Hepatic stellate cell (primary cell): ENCODE data around the gene GAK.

ENCODE experiments used
- DNase-seq: peaks from one replicate; pipeline ENCODE4 v3.0.0; 2011; ENCODE audit warnings: low spot score

The GAK gene

DNA sequence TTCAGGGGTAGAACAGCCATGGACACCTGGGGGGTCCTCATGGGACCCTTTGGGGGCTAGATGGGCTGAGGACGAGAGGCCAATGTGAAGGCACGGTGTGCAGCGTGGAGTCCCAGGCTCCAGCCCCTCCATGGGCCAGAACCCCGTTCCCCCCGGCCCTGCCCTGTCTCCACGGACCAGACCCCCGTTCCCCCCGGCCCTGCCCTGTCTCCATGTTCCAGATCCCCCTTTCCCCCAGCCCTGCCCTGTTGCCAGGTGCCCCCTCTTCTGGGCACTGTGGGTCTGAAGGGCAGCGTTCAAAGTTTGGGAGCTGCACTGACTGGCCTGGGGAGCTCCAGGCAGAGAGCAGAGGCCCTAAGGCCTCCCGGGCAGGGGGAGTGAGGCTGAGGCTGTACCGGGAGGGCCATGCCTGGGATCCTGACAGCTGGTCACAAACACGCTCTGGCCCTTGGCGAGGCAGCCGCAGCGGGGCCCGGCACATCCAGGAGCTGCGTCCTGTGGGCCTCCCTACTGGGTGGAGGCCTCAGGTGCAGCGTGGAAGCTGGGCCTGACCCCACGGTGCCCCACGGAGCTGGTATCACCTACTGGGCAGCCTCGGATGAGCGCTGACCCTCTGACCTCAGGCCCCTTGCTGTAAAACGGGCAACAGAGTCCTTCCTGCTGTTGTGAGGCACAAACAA, 32.4 kb upstream of the GAK start:
- no peak for DNase-seq

- no peak for DNase-seq
These were observed 31.4 kb upstream of the GAK start for GRCh38 chr4:963276-964225.

DNA sequence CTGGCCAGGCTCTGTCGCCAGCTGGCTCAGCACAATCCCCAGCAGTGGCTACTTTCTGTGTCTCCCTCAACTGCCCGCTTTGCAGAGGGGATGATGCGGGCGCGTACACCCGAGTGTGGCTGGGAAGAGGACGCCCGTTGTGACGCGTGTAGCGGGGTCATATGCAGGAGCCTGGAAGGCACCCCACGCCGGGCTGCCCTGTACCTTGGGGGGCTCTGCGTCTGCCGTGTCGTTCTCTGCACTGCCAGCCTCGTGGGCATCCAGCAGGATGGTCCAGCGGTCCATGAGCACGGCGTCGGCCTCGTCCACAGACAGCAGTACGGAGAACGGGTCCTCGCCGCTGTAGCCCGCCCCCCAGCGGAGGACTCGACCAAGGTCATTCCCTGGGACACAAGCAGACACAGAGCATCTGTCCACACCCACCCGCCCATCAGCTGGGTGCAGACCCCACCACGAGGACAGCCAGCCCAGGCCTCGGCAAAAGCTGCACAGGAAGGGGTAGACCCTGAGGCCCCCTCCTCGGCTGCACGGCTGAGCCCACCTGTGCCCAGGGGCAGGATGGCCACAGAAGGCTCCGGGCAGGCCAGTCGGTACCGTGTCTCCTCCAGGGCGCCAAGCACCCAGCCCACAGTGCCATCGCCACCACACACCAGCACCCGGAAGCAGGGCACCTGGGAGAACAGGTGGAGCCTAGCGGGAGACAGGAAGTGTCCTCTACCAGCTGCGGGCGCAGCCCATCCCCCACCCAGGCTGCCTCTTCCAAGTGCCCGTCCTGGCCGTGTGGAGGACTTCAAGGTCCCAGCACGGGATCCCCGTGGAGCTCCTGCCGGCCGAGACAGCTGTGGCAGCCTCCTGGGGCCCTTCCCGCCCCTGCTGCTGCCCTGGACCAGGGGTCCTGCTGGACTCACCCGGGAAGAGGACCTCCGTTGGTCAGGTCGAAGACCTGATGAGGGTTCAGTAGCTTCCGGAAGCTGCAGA, 30.4 kb upstream of the GAK start:
- DNase-seq: no peak

DNA sequence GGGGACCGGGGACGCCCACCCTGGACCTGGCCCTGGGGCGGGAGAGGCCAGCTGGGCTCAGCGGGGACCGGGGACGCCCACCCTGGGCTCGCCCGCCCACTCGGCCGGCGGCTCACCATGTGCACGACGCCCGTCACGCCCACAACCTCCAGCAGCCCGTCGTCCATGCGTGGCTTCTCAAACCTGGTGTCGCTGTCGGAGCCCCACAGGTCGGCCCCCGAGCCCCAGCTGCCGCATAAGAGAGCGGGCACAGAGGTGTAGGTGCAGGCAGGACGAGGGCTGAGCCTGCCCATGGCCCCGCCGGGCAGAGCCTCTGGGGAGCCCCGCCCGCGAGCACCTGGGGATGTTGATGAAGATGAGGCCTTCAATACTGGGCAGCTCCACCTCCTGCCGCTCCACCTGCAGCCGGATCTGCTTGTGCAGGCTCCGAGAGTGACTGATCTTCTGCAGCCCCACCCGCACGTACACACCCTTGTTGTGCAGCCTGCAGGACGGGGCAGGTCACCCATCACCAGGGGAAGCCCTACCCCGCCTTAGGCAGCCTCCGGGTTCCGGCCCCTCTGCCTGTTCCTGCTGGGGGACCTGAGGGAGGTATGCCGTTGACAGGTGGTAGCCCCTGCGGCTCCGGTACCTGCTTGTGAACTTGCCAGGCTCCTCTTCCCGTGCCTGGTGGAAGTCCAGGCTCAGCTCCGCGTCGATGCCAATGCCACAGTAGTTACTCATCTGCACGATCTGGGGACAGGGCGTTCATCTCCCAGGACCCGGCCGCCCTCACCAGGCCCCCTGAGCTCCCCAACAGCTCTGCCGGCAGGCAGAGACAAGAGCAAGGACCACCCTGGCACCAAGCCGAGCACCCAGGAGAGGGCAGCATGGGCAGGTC, 29.5 kb upstream of the GAK start:
- no peak for DNase-seq

DNA sequence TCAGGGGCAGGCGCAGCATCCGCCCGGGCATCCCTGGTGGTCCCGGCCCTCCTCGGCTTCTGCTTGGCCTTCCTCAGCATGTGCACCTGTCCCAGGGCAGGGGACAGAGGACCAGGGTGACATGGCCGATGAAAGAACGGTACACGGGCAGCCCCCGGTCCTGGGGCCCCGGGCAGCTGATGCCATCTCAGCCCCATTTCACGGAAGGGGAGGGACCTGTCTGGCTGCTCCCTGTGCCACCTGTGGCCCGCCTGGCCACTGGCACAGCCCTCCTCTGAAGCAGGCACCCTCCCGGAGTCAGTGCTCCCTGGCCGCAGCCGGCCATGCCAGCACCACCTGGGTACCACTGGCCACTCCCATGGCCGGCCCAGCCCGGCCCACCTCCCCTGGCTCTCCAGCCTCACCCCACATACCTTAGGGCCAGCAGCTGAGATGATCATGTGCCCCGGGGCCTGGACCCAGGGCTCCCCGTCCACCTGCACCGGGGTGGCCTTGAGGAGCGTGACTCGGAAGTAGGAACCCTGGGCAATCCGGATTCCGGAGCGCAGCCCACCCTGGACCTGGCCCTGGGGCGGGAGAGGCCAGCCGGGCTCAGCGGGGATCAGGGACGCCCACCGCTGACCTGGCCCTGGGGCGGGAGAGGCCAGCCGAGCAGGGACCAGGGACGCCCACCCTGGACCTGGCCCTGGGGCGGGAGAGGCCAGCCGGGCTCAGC, 28.7 kb upstream of the GAK start:
- DNase-seq: no peak

DNA sequence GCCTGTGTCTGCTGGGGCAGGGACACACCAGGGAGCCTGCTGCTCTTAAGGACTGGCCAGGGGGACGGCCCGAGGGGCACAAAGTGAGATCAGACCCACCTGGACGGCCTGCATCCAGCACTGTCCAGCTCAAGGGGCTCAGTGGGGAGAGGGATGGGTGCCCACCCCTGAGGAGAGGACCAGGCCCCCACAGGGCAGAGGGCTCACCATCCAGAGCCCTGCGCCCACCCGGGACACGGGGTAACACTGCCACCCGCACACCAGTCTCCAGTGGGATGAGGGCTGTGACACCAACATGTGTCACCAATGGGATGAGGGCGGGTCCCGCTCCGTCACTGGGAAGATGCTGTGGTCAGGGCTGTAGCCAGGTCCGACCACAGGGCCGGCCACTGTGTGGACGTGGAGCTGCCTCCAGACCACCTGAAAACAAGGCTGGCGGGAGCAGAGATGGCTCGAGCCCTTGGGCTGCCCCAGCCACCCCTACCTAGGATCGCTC, 28.1 kb upstream of the GAK start:
- DNase-seq: no peak

DNA sequence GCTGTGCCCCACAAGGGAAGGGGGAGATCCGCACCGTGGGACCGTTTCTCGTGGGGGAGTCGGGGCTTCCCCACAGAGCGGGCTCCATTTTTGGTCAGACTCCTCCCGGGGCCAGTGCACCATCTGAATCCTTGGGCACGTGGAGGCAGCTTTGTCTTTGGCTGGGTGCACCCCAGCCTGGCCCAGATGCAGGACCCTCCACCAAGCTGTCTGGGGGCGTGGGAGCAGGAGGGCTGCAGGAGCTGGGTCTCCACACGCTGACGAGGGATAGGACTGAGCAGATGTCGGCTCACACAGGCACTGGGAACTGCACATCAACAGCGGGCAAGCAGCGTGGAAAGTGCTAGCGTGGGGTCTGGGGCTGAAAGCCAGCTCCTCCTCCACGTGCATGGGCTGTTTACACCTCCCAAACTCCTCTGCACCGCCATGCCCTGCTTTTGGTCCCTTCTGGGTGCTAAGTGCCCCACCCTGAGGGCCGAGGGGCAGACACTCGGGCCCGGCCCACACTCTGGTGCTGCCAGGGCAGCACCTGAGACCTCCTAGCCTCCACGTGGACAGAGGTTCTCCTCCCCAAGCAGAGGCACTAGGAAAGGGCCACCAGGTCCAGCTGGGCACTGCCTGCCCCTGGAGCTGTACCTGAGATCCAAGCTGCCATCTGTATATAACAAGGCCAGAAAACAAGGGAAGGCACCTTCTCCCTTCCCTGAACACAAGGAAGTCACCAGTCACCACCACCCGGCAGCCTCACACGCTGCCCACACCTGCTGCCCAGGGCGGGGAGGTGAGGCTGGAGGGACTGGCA, 27.4 kb upstream of the GAK start:
- DNase-seq: no peak

- no peak for DNase-seq
These were observed 26.7 kb upstream of the GAK start for GRCh38 chr4:958696-959337.

DNA sequence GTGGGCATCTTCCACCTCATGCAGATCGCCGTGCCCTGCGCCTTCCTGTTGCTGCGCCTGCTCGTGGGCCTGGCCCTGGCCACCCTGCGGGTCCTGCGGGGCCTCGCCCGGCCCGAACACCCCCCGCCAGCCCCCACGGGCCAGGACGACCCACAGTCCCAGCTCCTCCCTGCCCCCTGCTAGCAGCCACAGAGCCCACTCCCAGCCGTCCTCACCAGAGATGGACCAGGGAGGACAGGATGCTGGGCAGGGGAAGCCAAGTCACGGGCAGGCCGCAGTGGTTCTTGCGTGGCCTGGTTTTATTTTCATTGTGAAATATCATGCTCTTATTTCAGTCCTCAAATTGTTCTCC, 26.2 kb upstream of the GAK start:
- no peak for DNase-seq

- DNase-seq: no peak
These were observed 25.6 kb upstream of the GAK start for GRCh38 chr4:957581-958313.

- DNase-seq: no peak
These were observed 25.1 kb upstream of the GAK start for GRCh38 chr4:957231-957580.

DNA sequence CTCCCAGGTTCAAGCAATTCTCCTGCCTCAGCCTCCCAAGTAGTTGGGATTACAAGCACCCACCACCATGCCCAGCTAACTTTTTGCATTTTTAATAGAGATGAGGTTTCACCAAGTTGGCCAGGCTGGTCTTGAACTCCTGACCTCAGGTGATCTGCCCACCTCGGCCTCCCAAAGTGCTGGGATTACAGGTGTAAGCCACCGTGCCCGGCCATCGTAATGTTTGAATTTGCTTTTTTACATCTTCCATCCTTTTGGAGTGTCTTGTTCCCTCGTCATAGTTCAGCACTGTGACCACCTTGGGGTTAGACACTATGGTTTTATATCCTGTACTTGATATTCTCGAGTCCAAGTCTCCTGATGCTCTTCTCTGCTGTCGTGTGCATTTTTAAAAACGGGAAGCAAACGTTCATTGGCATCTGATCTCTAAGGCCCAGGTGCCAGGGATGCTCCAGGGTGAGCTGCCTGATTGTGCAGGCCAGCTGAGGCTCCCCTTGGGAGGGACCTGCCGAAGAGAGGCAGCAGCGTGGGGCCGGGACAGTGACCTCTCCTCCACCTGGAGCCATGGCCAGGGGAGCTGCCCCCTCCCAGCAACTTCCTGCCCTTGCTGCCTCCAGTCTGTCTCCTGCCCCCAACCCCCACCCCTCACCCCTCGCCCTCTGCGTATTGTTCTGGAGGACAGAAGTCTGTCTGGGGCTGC, 24.6 kb upstream of the GAK start:
- no peak for DNase-seq

- no peak for DNase-seq
These were observed 23.8 kb upstream of the GAK start for GRCh38 chr4:955931-956381.

DNA sequence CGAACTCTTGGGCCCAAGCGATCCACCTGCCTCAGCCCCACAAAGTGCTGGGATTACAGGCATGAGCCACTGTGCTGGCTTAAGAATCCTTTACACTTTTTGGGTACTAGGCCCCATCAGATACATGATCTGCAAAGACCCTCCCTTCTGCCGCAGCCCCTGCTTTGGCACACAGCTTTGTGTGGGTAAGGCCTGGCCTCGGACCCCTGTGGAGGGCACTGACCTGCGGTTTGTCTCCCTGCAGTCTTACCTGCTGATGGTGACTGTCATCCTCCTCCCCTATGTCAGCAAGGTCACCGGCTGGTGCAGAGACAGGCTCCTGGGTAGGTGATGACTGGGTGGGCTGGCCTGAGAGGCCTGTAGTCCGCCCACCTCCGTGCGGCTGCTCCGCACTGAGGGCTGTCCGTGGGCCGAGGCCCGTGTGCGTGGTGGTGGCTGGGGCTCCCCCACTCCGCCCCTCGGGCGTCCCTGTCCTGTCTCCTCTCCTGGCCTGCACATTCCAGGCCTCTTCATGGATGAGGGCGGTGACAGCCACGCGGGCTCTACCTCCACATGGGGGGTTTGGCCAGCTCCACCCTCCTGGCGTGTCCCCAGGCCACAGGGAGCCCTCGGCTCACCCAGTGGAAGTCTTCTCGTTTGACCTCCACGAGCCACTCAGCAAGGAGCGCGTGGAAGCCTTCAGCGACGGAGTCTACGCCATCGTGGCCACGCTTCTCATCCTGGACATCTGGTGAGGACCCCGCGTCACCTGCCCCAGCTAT, 23.2 kb upstream of the GAK start:
- DNase-seq: no peak

GRCh38 chr4:954211-955020, 22.3 kb upstream of the GAK start:
- no peak for DNase-seq

- no peak for DNase-seq
These were observed 21.4 kb upstream of the GAK start for GRCh38 chr4:953574-953915.
